Hepatocyte (in vitro differentiated cells): ENCODE results near the gene KBTBD8. TPM values are rescaled to one million over a fixed set of nuclear protein-coding genes. Genes with fewer than 3 reads are reported as not detected.

ENCODE experiments used
- DNase-seq: peaks from one replicate; pipeline ENCODE4 v3.0.0-alpha.2; 2016; ENCODE audit warnings: low spot score
- H2AFZ ChIP-seq: fragments of 200-600 bp; sonication (generic); 2 replicates; pipeline ENCODE4 v1.6.0; 2016; ENCODE audit warnings: antibody characterized with exemption, mild to moderate bottlenecking
- H3K27ac ChIP-seq: fragments of 200-600 bp; sonication (generic); 2 replicates; pipeline ENCODE4 v1.5.1; 2016; ENCODE audit warnings: mild to moderate bottlenecking
- H3K27me3 ChIP-seq: fragments of 200-600 bp; sonication (generic); 2 replicates; pipeline ENCODE4 v1.6.1; 2016
- H3K36me3 ChIP-seq: fragments of 200-600 bp; sonication (generic); replicated peaks from 2 replicates; pipeline ENCODE4 v1.5.1; 2016; ENCODE audit warnings: low read depth; ENCODE audit not compliant: insufficient read depth
- H3K4me1 ChIP-seq: fragments of 200-600 bp; sonication (generic); 2 replicates; pipeline ENCODE4 v1.5.1; 2016; ENCODE audit warnings: mild to moderate bottlenecking, moderate library complexity; ENCODE audit not compliant: insufficient read depth
- H3K4me2 ChIP-seq: fragments of 200-600 bp; sonication (generic); 2 replicates; pipeline ENCODE4 v1.6.0; 2016
- H3K4me3 ChIP-seq: fragments of 200-600 bp; sonication (generic); 2 replicates; pipeline ENCODE4 v1.5.1; 2016; ENCODE audit warnings: mild to moderate bottlenecking
- H3K79me2 ChIP-seq: fragments of 200-600 bp; sonication (generic); 2 replicates; pipeline ENCODE4 v1.6.0; 2017; ENCODE audit warnings: mild to moderate bottlenecking
- H3K9me2 ChIP-seq: fragments of 200-600 bp; sonication (generic); replicated peaks from 2 replicates; pipeline ENCODE4 v1.6.0; 2017; ENCODE audit warnings: mild to moderate bottlenecking; ENCODE audit not compliant: insufficient read depth
- H3K9me3 ChIP-seq: fragments of 200-600 bp; sonication (generic); 2 replicates; pipeline ENCODE4 v1.5.1; 2016; ENCODE audit warnings: low read depth, mild to moderate bottlenecking
- H4K20me1 ChIP-seq: fragments of 200-600 bp; sonication (generic); 2 replicates; pipeline ENCODE4 v1.6.0; 2016; ENCODE audit warnings: mild to moderate bottlenecking; ENCODE audit not compliant: insufficient read depth, poor library complexity, severe bottlenecking
- EZH2 ChIP-seq: fragments of 200-600 bp; sonication (generic); IDR thresholded peaks from 2 replicates; pipeline ENCODE4 v1.6.1; 2016; ENCODE audit warnings: antibody characterized with exemption, mild to moderate bottlenecking, borderline replicate concordance
- EZH2phosphoT487 ChIP-seq: fragments of 200-600 bp; sonication (generic); IDR thresholded peaks from one replicate; pipeline ENCODE4 v1.6.1; 2018; ENCODE audit warnings: antibody characterized with exemption, mild to moderate bottlenecking, low read depth, moderate library complexity; ENCODE audit not compliant: unreplicated experiment, severe bottlenecking
- WGBS: methylation state at CpG from one replicate; pipeline ENCODE4 v1.1.6; 2016; ENCODE audit warnings: low lambda C conversion rate; ENCODE audit errors: missing lambda C conversion rate; 5-methylcytosine and 5-hydroxymethylcytosine counted together
- polyA plus RNA-seq: library from polyadenylated mRNA; unstranded; fragments of >200 nt; fragmentation: Nextera tagmentation; extraction: Ambion mirVana; gene quantifications from 2 replicates; pipeline ENCODE4 v1.2.1, GENCODE V29; 2016
- total RNA-seq: library from RNA; depleted of rRNA; stranded (reverse); fragments of >200 nt; gene quantifications from 2 replicates; pipeline ENCODE4 v1.2.3, GENCODE V29; 2014
- TF ChIP-seq, protein P1 (sequence below): fragments of 200-600 bp; sonication (generic); IDR thresholded peaks from 2 replicates; pipeline ENCODE4 v1.5.1; 2016; ENCODE audit warnings: antibody characterized with exemption, mild to moderate bottlenecking; ENCODE audit not compliant: poor library complexity

Gene KBTBD8
- total and polyA plus RNA-seq, 2 experiments from 2014 or later: 3.9 to 14.2 TPM

DNA sequence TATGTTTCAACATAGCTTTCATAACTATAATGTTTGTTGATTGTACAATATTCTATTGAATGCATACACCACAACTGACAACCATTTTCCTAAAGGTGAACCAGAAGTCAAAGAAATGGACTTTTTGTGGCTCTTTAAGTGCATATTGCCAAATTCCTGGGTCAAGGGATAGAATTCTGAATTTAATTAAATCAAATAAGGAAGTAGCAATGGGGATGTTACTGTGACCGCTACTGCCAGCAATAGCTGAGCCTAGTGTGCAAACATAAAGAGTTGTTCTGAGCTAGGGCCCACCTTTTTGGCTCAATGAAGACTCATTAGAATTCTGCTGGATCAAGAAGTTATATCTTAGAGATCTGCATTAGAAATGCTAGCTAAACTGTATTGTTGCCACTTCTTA lies 17.3 kb upstream of the KBTBD8 start:
- 100% methylated on average over 1 of the region's 1 CpG for WGBS
- DNase-seq: no peak
- no peak for TF ChIP-seq EZH2
- TF ChIP-seq EZH2phosphoT487: no peak
- TF ChIP-seq, protein P1, sequence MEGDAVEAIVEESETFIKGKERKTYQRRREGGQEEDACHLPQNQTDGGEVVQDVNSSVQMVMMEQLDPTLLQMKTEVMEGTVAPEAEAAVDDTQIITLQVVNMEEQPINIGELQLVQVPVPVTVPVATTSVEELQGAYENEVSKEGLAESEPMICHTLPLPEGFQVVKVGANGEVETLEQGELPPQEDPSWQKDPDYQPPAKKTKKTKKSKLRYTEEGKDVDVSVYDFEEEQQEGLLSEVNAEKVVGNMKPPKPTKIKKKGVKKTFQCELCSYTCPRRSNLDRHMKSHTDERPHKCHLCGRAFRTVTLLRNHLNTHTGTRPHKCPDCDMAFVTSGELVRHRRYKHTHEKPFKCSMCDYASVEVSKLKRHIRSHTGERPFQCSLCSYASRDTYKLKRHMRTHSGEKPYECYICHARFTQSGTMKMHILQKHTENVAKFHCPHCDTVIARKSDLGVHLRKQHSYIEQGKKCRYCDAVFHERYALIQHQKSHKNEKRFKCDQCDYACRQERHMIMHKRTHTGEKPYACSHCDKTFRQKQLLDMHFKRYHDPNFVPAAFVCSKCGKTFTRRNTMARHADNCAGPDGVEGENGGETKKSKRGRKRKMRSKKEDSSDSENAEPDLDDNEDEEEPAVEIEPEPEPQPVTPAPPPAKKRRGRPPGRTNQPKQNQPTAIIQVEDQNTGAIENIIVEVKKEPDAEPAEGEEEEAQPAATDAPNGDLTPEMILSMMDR: no peak

DNA sequence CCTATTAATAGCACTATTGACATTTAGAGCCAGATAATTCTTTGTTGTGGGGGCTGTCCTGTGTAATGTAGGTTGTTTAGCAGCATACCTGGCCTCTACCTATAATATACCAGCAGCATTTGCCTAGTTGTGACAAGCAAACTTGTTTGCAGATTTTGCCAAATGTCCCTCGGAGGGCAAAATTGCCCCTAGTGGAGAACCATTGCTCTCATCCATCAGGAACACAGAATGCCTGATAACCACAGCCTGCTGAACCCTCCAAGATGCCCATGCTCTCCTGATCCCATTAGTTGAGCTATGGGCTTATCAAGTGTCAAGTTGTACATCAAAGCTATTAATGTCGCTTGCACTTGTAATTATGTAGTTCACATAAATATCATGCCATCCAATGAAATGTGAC lies 15.0 kb upstream of the KBTBD8 start:
- WGBS: 78% methylated on average over 2 of the region's 2 CpGs
- Histone ChIP-seq H3K9me3 (no peaks in the 10 kb centered on the region), H3K27ac (no peak overlapping the region), H3K4me1 (no peaks in the 10 kb centered on the region), H3K27me3 (no peaks in the 10 kb centered on the region), H3K4me3 (no peak overlapping the region), H2AFZ (no peak overlapping the region), H3K9me2 (no peaks in the 10 kb centered on the region), H4K20me1 (no peaks in the 10 kb centered on the region), H3K4me2 (no peak overlapping the region), H3K79me2 (no peaks in the 10 kb centered on the region), H3K36me3 (no peaks in the 10 kb centered on the region)
- TF ChIP-seq, protein P1: no peak
- no peak for TF ChIP-seq EZH2phosphoT487
- TF ChIP-seq EZH2: no peak
- no peak for DNase-seq

More for the DNA sequence above, 17.3 kb upstream of the KBTBD8 start:
- Histone ChIP-seq H3K9me3 (no peaks in the 10 kb centered on the region), H2AFZ (no peak overlapping the region), H3K36me3 (no peaks in the 10 kb centered on the region), H4K20me1 (no peaks in the 10 kb centered on the region), H3K4me1 (no peaks in the 10 kb centered on the region), H3K4me3 (no peak overlapping the region), H3K27me3 (no peaks in the 10 kb centered on the region), H3K9me2 (no peaks in the 10 kb centered on the region), H3K79me2 (no peaks in the 10 kb centered on the region), H3K4me2 (no peak overlapping the region), H3K27ac (no peak overlapping the region)

DNA sequence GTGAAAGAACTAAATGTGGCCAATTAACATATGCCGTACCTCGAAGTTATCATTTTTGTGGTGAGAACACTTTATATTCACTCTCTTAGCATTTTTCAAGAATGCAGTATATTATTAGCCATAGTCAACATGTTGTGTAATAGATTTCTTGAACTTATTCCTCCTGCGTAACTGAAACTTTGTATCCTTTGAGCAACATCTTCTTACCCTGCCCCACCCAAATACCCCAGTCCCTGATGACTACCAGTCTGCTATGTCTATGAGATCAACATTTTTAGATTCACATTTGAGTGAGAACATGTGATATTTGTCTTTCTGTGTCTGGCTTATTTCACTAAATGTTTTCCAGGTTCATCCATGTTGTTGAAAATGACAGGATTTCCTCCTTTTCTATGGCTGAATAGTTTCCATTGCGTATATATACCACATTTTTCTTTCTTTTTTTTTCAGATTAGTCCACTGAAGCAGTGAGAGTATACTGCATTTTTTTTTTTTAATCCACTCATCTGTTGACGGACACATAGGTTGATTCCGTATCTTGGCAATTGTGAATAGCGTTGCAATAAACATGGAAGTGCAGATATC lies 12.7 kb upstream of the KBTBD8 start:
- Histone ChIP-seq H3K27ac (no peak overlapping the region), H3K4me1 (no peaks in the 10 kb centered on the region), H4K20me1 (no peaks in the 10 kb centered on the region), H3K4me2 (no peak overlapping the region), H3K79me2 (no peaks in the 10 kb centered on the region), H3K9me3 (no peaks in the 10 kb centered on the region), H2AFZ (no peak overlapping the region), H3K9me2 (no peaks in the 10 kb centered on the region), H3K36me3 (no peaks in the 10 kb centered on the region), H3K4me3 (no peak overlapping the region), H3K27me3 (no peaks in the 10 kb centered on the region)
- TF ChIP-seq, protein P1: no peak
- no peak for TF ChIP-seq EZH2
- TF ChIP-seq EZH2phosphoT487: no peak
- 97% methylated on average over 7 of the region's 7 CpGs for WGBS
- DNase-seq: no peak
